NCI-H2227 (cell line): ENCODE data around the gene ITFG1.

ENCODE experiments used
- DNase-seq: peaks from one replicate; lab custom pipeline; 2025; ENCODE audit not compliant: unreplicated experiment; lab: John Stamatoyannopoulos, UW

The ITFG1 gene

GRCh38 chr16:47113130-47113529, 347.7 kb downstream of the ITFG1 start:
- no peak for DNase-seq

GRCh38 chr16:47110939-47111338, 349.9 kb downstream of the ITFG1 start:
- DNase-seq: no peak

- DNase-seq: no peak
Observed at GRCh38 chr16:47109361-47109760, 351.5 kb downstream of the ITFG1 start.
